ENCODE results near the gene ABCA1.
A peak's percentile ranks its signal among the peaks of the same experiment; 100 is the strongest.
"Not testable (repeated sequence)": the region's sequence is repeated elsewhere in the genome, so short reads cannot be mapped to it uniquely, and the experiment has no call there.

Gene ABCA1

GRCh38 chr9:104774132-104774531, 153.8 kb downstream of the ABCA1 start:
- DNase-seq (ENCODE audit: low read depth), result peak; percentile 29

GRCh38 chr9:104772714-104773510, 155.0 kb downstream of the ABCA1 start:
- DNase-seq (ENCODE audit: low read depth), result peak; percentile 58
- no peak for TF ChIP-seq CTCF (conservative IDR thresholded peaks at IDR 0.05; ENCODE audit: low read depth, low read length)
- H3K4me3 ChIP-seq (ENCODE audit: low read depth, low read length), result no peak overlapping the region

More at GRCh38 chr9:104774132-104774531, 153.8 kb downstream of the ABCA1 start:
- H3K4me3 ChIP-seq (ENCODE audit: low read depth, low read length), result no peak overlapping the region
- no peak for TF ChIP-seq CTCF (conservative IDR thresholded peaks at IDR 0.05; ENCODE audit: low read depth, low read length)

- H3K4me3 ChIP-seq (ENCODE audit: low read depth, low read length), result no peak overlapping the region
- DNase-seq (ENCODE audit: low read depth), result no peak
- TF ChIP-seq CTCF (conservative IDR thresholded peaks at IDR 0.05; ENCODE audit: low read depth, low read length), result no peak
Measured at GRCh38 chr9:104769655-104770054, 158.3 kb downstream of the ABCA1 start.

GRCh38 chr9:104769029-104769428, 158.9 kb downstream of the ABCA1 start:
- not testable (repeated sequence) for H3K4me3 ChIP-seq (ENCODE audit: low read depth, low read length); DNase-seq (ENCODE audit: low read depth)

GRCh38 chr9:104767507-104767906, 160.4 kb downstream of the ABCA1 start:
- no peak overlapping the region for H3K4me3 ChIP-seq (ENCODE audit: low read depth, low read length)
- DNase-seq (ENCODE audit: low read depth), result no peak
- no peak for TF ChIP-seq CTCF (conservative IDR thresholded peaks at IDR 0.05; ENCODE audit: low read depth, low read length)

- no peak for TF ChIP-seq CTCF (conservative IDR thresholded peaks at IDR 0.05; ENCODE audit: low read depth, low read length)
- no peak for DNase-seq (ENCODE audit: low read depth)
- no peak overlapping the region for H3K4me3 ChIP-seq (ENCODE audit: low read depth, low read length)
Measured at GRCh38 chr9:104766025-104766424, 161.9 kb downstream of the ABCA1 start.

GRCh38 chr9:104765138-104765537, 162.8 kb downstream of the ABCA1 start:
- DNase-seq (ENCODE audit: low read depth), result no peak
- no peak for TF ChIP-seq CTCF (conservative IDR thresholded peaks at IDR 0.05; ENCODE audit: low read depth, low read length)
- H3K4me3 ChIP-seq (ENCODE audit: low read depth, low read length), result no peak overlapping the region
